NCI-H1105 (cell line): ENCODE results near the gene TSPAN18.

ENCODE experiments used
- DNase-seq: peaks from one replicate; lab custom pipeline; 2025; lab: John Stamatoyannopoulos, UW

Gene TSPAN18

DNA sequence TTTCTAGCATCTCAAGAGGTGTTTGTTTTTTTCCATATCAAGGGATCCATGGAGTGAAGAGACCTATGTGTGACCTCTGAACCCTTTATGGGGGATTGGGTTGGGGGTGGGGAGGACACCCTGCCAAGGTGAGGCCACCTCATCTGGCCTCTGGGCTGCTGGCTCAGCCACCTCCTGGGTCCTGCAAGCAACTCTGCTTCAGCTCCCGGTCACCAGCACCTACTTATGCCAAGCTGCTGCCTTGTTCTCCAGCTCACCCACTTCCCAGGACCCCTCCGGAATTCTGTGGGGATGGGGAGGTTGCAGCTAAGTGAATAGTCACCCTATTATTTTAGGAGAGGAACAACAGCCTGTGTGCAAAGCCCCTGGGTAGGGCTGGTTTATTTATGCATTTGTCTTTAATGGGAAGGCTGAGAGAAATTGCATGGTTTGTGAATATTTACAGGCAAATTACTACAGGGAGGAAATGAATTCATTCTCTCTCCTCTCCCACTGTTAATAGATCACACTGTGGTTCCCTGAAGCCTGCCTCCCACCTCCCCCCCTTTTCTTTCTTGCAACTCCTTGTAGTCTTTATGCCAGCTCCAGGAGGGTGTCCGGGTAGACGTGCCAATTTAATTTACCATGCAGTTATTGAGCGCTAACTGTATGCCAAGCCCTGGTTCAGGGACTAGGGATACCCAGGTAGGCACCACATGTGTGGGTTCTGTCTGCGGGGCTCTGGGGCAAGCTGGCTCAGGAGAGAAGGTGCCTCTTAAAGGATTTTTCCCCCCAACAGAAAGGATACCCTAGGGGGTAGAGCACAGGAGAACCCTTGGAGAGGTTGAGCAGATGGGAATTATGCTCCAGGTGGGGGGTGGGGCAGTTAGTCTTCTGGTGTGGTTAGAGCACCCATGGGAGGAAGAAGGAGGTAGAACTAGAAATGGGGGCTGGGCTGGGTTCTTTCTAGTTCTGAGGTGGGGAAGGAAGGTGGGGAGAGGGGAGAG is 50.7 kb downstream of the TSPAN18 start:
- DNase-seq, result no peak

DNA sequence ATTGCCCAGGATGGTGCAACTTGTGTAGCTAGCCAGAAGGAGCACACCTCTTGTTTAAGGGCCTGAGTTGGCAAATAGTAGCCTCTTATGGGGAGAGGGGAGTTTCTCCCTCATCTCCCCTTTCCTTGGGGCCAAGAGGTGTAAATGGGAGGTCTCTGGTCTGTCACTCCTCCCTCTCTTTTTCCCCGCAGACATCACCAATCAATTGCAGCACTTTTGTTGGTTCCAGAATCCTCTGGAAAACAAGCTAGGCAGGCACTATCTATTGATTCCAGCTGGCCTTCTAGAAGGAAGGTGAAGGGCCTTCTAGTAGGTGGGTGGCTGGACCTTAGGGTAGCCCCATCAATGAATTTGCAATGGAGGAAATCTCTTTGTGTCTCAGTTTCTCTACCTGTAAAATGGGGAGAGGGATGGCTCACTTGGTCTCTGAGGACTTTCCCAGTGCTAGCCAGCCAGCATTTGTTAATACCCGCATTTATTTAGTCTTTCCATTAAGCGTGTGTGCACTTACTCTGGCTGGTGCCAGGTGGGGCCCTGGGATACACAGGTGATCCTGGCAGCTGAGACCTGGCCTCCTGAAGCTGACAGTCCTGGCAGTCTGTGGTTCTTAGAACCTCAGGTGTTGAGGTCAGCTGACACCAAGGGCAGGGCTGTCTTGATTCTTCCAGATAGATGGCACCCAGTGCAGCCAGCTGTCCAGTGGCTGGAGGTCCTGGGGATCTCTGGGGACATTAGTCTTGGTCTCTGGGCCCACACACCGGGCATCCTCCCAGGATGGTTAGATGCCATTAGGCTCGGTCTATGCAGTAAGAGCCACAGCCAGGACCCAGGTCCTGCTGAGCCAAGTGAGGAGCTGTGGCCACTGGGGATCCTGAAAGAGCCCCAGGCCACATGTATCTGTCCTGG is 51.7 kb downstream of the TSPAN18 start:
- DNase-seq, result no peak

DNA sequence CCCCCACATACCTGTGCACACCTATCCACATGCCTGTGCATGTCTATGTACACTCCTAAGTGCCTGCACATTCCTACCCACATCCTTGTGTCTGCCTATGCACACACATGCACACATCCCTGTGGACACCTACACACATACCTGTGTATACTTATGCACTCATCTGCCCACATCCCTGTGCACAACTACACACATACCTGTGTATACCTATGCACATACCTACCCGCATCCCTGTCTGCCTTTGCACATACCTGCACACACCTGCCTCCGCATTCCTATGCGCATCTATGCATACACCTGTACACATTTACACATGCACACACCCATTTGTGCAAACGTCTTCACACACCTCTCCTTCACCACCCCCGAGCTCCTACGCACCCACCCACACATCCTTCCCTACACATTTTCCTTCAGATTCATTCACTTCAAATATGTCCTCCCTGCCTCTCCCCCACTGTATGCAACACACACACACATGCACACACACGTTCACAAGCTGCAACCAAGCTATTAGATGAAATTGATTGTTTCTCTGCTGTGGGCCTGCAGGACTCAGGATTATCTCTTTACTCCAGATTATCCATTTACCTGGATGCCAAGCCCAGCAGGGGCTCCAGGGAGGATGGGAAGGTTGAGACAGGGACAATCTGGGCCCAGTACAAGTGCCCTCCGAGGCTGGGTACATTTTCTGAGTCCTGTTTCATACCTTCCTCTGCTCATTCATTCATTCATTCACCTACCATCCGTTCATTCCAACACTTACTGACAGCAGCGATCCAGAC is 53.2 kb downstream of the TSPAN18 start:
- no peak for DNase-seq

DNA sequence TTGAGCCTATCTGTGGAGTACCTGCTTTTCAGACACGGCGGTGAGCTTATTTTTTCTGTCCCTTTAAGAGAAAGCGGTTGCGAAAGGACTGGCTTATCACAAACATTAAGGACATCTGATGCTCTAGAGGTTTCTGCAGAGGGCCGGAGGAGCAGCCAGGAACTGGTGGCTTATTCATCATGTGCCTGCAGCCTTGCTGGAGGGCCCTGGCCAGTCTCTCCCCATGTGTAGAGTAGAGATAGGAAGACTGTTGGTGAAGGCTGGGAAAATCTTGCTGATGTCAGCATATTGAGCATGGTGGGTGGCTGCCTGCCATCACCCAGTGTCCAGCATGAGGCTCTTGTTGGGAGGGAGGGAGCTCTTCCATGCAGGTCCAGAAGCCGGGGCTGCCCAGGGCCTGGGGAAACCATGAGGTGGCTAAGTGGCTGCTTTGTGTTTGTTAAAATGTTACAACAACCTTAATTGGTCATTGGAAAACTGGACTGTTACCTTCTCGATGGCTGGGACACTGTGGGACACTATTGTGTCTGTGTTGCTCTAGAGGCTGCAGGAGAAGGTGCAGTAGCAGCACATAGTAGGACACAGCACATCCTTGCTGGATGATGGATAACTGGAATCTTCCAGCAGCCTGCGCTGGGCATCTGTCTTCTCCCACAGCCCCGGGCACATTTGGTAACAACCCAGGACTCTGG is 54.3 kb downstream of the TSPAN18 start:
- no peak for DNase-seq

DNA sequence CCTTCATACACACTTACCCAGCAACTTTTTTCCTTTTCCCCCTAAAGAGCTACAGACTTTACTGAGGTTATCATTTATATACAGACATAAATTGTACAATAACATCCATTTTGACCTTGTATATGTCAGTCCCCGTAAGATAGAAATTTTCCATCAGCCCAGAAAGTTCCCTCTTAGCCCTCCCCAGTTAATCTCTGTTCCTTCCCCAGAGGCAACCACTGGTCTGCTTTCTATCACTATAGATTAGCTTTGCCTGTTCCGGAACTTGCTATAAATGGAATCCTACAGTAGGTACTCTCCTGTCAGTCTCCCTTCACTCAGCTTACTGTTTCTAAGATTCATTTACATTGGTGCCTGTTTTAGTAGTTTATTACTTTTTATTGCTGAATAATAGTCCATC is 54.9 kb downstream of the TSPAN18 start:
- no peak for DNase-seq

GRCh38 chr11:44782478-44782877 is 55.7 kb downstream of the TSPAN18 start:
- no peak for DNase-seq

- no peak for DNase-seq
Measured at GRCh38 chr11:44784436-44784760, 57.6 kb downstream of the TSPAN18 start.

DNA sequence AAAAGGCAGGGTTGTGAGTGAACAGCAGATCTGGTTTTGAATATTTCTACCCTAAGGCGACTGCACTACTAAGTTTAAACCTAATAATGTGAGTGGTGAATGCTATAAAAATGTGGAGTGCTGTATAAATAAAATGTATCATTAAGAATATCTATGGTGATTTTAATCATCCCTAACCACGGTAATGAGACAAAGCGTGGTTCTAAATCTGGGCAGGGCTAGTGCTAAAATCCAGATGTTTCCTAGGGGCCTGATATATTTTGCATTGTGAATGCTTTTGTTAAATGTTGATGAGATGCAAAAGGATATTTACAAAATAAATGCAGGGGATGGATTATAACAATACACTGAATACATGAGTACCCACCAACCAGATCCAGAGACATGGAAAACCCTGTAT is 58.1 kb downstream of the TSPAN18 start:
- no peak for DNase-seq

- no peak for DNase-seq
Measured at GRCh38 chr11:44785856-44786607, 59.3 kb downstream of the TSPAN18 start.

DNA sequence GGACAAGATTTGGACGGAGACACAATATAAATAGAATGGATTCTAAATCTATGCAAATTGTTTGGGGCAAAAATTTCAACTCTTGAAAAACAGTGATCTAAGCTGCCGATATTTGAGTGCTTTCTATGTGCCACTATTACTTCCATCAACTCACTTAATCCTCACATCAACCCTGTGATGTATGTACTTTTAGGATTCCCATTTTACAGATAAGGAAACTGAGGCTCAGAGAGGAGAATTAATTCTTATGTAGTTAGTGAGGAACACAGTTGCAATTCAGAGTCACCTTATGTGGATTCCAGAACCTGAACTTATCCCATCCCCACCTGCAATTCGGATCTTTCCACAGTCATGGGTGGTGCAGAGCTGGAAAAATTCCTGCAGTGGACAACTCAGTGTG is 60.3 kb downstream of the TSPAN18 start:
- no peak for DNase-seq

- no peak for DNase-seq
Measured at GRCh38 chr11:44787981-44788380, 61.2 kb downstream of the TSPAN18 start.

DNA sequence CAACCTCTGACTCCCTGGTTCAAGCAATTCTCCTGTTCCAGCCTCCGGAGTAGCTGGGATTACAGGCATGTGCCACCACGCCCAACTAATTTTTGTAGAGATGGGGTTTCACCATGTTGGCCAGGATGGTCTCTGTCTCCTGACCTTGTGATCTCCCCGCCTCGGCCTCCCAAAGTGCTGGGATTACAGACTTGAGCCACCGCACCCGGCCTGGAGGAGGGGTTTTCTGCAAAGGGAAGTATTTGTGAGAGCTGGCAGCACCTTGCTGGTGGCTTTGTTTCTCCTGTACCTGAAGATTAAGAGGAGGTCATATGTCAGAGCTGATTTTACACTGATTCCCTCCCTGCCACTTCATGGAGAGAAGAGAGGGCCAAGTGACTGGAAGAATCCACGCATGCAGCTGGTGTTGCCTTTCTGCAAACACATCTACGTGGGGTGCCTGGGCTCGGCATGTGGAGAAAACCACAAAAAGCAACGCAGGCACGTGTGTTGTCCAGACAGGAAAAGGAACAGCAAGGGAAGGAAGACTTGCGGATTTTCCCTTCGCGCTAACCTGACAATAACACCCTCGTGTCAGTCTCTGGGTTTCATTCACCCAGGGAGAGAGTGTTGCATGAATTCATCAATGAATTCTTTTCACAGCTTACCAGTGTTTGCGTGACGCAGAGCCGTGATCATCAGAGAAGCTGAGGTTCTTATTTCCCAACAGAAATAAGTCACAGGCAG is 61.9 kb downstream of the TSPAN18 start:
- DNase-seq, result no peak

DNA sequence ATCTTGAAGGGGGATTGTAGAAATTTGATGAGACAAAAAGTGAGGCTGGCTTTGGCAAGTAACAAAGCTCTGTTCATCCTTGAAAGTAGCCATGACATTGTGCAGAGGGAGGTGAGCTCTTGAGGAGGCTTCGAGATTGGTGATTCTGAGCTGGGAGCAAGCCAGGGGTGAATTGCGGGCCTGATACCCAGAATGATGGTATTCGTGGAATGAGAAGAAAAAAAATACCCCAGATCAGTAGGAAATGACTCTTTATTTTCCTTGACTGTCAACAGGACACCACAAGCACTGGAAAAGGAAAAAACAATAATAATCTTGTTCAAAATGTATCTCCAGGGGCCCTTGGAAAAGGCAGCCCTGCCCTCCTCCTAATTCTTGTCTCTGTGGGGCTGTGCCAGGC is 62.7 kb downstream of the TSPAN18 start:
- DNase-seq, result no peak

GRCh38 chr11:44790211-44790610 is 63.4 kb downstream of the TSPAN18 start:
- no peak for DNase-seq

DNA sequence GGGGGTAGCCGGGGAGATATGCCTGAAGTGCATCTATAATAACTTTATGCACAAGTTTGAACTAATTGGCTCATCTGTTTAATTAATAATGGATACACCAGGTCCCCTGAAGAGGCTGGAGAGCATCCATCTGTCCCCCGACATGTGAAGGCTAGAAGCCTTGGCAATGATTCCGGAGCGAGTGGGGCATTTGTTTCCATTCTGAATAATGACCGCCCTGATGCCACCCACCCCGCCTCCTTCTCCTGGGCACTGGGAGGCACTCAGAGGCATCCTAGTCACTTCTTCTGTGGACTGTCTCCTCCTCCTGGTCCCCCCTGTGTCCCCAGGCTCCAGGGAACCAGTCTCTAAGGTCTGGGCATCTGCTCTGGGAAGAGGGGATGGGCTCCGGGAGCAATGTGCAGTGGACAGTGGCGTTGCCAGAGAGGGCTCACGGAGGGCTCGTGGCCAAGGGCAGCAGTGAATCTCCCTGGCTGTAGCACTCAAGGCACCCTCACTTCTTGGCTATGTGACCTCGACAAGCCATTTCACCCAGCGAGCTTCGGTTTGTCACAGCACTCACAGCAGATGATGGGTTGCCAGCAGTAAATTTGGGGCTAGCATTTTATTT is 64.7 kb downstream of the TSPAN18 start:
- no peak for DNase-seq

DNA sequence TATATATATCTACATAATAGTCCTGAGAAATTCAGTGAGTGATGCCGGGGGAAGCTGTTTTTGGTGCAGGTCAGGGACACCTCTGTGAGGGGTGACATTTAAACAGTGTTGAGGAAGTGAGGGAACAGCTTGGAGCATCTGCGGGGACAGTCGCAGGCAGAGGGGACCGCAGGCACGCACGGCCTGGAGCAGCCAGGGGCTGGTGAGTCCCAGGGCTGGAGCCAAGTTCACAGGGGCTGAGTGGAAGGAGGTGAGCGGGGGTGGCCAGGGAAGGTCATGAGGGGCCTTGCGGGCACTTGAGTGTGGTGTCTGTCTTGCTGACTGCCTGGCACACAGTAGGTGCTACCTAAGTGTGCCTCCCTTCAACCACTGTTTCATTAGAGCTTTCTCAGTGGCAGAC is 65.4 kb downstream of the TSPAN18 start:
- DNase-seq, result no peak

DNA sequence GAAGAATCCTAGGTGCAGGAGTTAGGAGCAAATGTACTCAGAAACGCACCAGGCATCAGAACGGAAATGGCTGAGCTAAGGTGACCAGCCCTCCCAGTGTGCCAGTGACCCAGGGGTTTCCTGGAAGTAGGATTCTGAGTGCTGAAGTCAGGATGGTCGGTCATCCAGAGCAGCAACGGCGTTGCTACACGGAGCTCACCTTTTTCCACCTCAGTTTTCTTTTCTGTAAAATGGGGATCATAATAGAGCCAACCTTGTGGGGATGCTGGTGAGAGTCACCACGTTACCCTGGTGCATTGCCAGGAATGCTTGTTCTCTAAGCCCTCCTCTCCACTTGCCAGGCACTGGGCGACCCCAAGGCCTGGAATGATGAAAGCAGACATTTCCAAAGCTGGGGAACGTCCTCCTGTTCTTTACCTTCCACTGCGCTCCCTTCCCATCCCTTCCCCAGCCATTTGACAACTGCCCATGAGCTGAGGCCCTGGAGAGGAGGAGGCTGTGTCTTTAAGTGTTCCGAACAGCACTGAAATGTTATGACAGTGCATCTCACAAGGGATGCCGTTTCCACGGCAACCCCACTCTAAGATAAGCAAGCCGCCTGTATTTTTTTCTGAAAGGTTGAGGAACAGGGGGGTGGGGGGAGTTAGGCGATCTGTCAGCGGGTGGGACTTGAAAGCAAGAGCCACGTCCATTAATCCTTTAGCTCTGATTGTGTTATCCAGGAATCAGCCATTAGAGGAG is 66.8 kb downstream of the TSPAN18 start:
- peak; percentile 5 for DNase-seq

DNA sequence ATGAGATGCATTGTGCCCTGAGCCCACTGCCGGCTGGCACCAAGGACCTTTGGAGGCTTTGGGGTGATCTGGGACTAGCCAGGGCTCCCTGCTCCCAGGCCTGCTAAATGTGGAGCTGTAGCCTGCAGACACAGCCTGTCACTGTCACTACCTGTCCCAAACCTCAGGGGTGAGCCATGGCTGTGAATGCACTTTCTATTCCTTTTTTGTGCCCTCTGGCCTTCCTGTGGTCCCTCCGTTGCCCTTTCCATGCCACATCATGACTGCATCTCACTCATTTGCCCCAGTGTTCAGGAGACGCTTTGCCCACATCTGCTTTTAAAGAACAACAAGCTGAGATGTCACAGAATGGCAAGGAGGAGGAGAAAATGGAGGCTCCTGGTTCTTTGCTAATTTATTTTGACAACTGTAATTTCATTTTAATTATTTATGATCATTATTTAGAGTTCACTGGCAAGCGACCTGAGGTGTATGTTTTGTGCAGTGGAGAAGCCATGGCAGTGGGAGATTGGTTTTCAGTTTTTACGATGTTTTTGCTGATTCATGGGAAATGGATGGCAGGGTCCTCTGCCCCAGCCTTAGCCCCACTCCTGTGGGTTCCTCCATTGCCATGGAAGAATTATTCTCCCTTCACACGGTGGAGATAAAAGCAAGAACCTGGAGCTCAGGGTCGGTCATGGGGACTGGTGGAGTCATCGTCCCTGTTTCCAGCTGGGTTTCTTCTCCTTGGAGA is 69.2 kb downstream of the TSPAN18 start:
- no peak for DNase-seq
